BJ (cell line): ENCODE measurements around the gene ARHGAP30. TPM values are rescaled to one million over a fixed set of nuclear protein-coding genes. Genes with fewer than 3 reads are reported as not detected.
"Not testable (repeated sequence)": the region's sequence is repeated elsewhere in the genome, so short reads cannot be mapped to it uniquely, and the experiment has no call there.

ENCODE experiments used
- CTCF ChIA-PET: fragments of 350-600 bp; formaldehyde crosslinking; extraction: SDS; loops from one replicate; lab custom pipeline; 2021; ENCODE audit warnings: antibody characterized with exemption, inconsistent platforms; lab: Yijun Ruan, JAX
- POLR2A ChIA-PET: fragments of 300-600 bp; sonication (Branson Sonifier 250); formaldehyde crosslinking; extraction: SDS; loops from one replicate; lab custom pipeline; 2021; ENCODE audit warnings: antibody characterized with exemption; lab: Charles Lee
- DNase-seq: peaks from one replicate; pipeline ENCODE4 v3.0.0-alpha.2; 2011; ENCODE audit warnings: low read depth
- H3K27me3 ChIP-seq: 2 replicates; pipeline ENCODE4 v1.6.0; 2011; ENCODE audit warnings: low read length; ENCODE audit not compliant: control insufficient read depth, insufficient read depth
- H3K36me3 ChIP-seq: 2 replicates; pipeline ENCODE4 v1.5.1; 2011; ENCODE audit warnings: low read length; ENCODE audit not compliant: control insufficient read depth, insufficient read depth
- H3K4me3 ChIP-seq: 2 replicates; pipeline ENCODE4 v1.5.1; 2011; ENCODE audit warnings: low read depth, mild to moderate bottlenecking, control low read depth, low read length
- polyA minus RNA-seq: library from RNA; depleted of rRNA, polyadenylated mRNA; stranded (reverse); fragments of >200 nt; gene quantifications from 2 replicates; pipeline ENCODE4 v1.2.3, GENCODE V29; 2011; rRNA and poly(A)+ RNA removed
- polyA plus RNA-seq: library from polyadenylated mRNA; depleted of rRNA; stranded (reverse); fragments of >200 nt; gene quantifications from 2 replicates; pipeline ENCODE4 v1.2.3, GENCODE V29; 2011; rRNA removed
- TF ChIP-seq, protein P1 (sequence below): IDR thresholded peaks from 2 replicates; pipeline ENCODE4 v1.5.1; 2011; ENCODE audit warnings: low read depth, mild to moderate bottlenecking, control low read depth, inconsistent platforms, low read length, moderate library complexity; ENCODE audit not compliant: insufficient read depth

ARHGAP30 gene, protein sequence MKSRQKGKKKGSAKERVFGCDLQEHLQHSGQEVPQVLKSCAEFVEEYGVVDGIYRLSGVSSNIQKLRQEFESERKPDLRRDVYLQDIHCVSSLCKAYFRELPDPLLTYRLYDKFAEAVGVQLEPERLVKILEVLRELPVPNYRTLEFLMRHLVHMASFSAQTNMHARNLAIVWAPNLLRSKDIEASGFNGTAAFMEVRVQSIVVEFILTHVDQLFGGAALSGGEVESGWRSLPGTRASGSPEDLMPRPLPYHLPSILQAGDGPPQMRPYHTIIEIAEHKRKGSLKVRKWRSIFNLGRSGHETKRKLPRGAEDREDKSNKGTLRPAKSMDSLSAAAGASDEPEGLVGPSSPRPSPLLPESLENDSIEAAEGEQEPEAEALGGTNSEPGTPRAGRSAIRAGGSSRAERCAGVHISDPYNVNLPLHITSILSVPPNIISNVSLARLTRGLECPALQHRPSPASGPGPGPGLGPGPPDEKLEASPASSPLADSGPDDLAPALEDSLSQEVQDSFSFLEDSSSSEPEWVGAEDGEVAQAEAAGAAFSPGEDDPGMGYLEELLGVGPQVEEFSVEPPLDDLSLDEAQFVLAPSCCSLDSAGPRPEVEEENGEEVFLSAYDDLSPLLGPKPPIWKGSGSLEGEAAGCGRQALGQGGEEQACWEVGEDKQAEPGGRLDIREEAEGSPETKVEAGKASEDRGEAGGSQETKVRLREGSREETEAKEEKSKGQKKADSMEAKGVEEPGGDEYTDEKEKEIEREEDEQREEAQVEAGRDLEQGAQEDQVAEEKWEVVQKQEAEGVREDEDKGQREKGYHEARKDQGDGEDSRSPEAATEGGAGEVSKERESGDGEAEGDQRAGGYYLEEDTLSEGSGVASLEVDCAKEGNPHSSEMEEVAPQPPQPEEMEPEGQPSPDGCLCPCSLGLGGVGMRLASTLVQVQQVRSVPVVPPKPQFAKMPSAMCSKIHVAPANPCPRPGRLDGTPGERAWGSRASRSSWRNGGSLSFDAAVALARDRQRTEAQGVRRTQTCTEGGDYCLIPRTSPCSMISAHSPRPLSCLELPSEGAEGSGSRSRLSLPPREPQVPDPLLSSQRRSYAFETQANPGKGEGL
- polyA plus RNA-seq (not detected in 2 replicates), polyA minus RNA-seq (0.05 TPM in 1 of 2 replicates, not detected in the other)

DNA sequence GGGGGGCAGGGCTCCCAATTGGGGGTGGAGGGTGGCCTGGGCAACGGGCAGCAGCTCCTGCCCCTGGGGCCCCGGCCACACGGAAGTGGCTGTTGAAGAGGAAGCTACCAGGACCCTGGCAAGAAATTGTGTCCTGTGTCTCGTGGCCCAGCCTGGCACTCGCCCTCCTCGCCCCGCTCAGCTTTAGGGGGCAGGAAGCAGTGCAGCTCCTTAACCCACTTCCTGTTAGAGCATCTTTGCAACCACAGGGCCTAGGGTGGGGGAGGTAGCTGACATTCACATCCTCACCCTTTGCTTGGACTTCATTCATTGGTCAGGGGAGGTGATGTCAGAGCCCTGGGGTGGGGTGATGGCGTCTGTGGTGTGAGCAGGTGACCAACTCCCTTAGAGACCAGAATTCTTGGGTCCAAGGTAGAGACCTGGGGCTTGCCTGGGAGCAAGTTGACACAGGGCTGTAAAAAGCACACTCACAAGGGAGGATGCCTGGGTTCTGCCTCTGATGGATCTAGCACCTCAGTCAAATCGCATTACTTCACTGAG, at the start of gene ARHGAP30:
ARHGAP30 (minus strand) TSS at position 161 of the 540 bp plus-strand sequence. CDS start 267 bp downstream, outside the sequence.
- POLR2A ChIA-PET = no interaction called here
- DNase-seq = no peak
- no peaks in the 10 kb centered on the region for H3K27me3 ChIP-seq
- no peak within 1 kb of the TSS for H3K4me3 ChIP-seq
- TF ChIP-seq, protein P1, sequence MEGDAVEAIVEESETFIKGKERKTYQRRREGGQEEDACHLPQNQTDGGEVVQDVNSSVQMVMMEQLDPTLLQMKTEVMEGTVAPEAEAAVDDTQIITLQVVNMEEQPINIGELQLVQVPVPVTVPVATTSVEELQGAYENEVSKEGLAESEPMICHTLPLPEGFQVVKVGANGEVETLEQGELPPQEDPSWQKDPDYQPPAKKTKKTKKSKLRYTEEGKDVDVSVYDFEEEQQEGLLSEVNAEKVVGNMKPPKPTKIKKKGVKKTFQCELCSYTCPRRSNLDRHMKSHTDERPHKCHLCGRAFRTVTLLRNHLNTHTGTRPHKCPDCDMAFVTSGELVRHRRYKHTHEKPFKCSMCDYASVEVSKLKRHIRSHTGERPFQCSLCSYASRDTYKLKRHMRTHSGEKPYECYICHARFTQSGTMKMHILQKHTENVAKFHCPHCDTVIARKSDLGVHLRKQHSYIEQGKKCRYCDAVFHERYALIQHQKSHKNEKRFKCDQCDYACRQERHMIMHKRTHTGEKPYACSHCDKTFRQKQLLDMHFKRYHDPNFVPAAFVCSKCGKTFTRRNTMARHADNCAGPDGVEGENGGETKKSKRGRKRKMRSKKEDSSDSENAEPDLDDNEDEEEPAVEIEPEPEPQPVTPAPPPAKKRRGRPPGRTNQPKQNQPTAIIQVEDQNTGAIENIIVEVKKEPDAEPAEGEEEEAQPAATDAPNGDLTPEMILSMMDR = no peak
- H3K36me3 ChIP-seq = no peaks in the 10 kb centered on the region
- CTCF ChIA-PET = interaction anchor here (1.3 to 12.3 kb wide), 3 partner anchors 10 to 27 kb away, joined by 4 to 132 read pairs (median 7); partner anchors contain the start of gene KLHDC9

DNA sequence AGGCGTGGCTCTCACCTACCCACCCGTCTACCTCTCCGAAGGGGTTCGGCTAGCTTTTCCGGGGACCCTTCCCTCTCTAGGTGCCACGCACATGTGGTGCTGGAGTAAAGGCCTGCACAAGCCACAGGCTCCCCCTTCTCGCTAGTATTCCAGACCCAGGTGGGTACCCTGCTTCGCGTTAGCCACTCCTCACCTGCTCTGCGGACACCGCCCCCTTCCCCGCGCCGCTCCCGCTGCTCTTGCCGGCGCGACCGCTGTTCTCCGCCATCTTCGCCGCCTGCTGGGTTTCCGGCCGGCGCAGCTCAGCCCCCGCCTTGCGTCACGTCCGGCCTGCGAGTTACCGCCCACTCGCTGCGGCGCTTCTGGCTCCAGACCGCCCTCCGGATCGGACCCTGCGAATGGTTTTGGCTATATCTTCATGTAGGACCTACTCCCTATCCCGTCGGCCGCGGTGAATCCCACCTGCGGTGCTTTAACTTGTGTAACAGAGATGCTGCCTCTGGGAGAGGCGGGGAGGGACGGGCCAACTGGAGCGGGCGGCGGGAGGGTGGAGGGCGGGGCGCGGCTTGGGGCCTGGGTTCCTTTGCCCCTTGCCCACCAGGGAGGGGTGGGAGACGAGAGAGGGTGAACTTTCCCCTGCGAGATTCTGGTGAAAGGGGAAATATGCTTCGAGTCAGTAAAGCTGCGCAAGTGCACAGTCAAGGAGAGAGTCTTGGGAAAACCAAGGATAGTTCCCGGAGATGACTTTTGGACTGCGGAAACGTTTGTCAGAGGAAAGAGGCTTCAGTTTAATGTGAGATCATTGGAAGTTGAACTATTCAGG, 48.3 kb upstream of the ARHGAP30 start, which contains the start of the genes NIT1 and PFDN2:
NIT1 (plus strand) TSS at position 347 of the 823 bp plus-strand sequence; CDS start at position 419, 72 bp downstream.
PFDN2 (minus strand) TSS at position 279 of the 823 bp plus-strand sequence; CDS start at position 268, 11 bp downstream.
- Histone ChIP-seq H3K27me3 (no peaks in the 10 kb centered on the region), H3K36me3 (peaks cover 16% of the 10 kb centered on the region), H3K4me3 (peak within 1 kb of the TSS; percentile 65)
- no peak for DNase-seq
- ChIA-PET CTCF (interaction anchor here (0.6 to 2.5 kb wide), 6 partner anchors 9 to 790 kb away, joined by 3 to 9 read pairs (median 4); partner anchors contain the start of gene KLHDC9), POLR2A (interaction anchor here (0.6 to 1.0 kb wide), 2 partner anchors 15 to 79 kb away, joined by 6 read pairs; no protein-coding TSS in a partner anchor)
- TF ChIP-seq, protein P1 = no peak

DNA sequence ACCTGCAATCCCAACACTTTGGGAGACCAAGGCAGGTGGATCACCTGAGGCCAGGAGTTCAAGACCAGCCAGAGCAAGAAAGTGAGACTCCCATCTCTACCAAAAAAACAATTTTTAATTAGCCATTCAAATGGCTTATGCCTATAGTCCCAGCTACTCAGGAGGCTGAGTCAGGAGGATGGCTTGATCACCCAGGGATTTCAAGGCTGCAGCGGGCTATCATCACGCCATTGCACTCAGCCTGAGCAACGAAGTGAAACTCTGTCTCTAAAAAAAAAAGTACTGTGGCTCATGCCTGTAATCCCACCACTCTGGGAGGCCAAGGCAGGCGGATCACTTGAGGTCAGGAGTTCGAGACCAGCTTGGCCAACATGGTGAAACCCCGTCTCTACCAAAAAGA, 46.3 kb upstream of the ARHGAP30 start:
- CTCF ChIA-PET = interaction anchor here (2.5 kb wide), 1 partner anchor 19 kb away, joined by 9 read pairs; the partner anchor contains the start of gene KLHDC9
- H3K27me3 ChIP-seq, H3K36me3 ChIP-seq, DNase-seq, H3K4me3 ChIP-seq, POLR2A ChIA-PET: not testable (repeated sequence)

DNA sequence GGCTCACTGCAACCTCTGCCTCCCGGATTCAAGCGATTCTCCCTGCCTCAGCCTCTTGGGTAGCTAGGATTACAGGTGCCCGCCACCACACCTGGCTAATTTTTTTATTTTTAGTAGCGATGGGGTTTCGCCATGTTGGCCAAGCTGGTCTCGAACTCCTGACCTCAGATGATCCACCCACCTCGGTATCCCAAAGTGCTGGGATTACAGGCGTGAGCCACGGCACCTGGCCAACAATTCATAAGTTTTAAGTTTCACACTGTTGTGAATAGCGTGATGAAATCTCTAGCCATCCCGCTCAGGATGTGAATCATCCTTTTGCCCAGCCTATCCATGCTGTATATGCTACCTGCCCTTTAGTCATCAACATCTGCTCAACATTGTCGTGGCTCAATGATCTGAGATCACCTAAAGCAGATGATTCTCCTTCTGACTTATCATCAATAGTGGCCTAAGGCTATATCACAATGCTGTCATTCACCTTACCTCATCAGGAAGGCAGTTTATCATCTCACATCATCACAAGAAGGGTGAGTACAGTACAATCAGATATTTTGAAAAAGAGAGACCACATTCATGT, 45.5 kb upstream of the ARHGAP30 start:
- Histone ChIP-seq H3K36me3 (no peaks in the 10 kb centered on the region; the same call in 1 of the 2 replicates), H3K4me3 (no peak overlapping the region), H3K27me3 (no peaks in the 10 kb centered on the region)
- ChIA-PET POLR2A (no interaction called here), CTCF (interaction anchor here (2.0 kb wide), 1 partner anchor 18 kb away, joined by 7 read pairs; no protein-coding TSS in a partner anchor)
- TF ChIP-seq, protein P1 = no peak
- no peak for DNase-seq
